DMS114 treated with DMSO at 0.1 percent for 48 hours (cell line): ENCODE measurements around the gene OR8B12.
A peak's percentile ranks its signal among the peaks of the same experiment; 100 is the strongest.

Source experiments
- DNase-seq: peaks from one replicate; lab custom pipeline; 2025; ENCODE audit not compliant: unreplicated experiment; lab: John Stamatoyannopoulos, UW

OR8B12 gene, protein sequence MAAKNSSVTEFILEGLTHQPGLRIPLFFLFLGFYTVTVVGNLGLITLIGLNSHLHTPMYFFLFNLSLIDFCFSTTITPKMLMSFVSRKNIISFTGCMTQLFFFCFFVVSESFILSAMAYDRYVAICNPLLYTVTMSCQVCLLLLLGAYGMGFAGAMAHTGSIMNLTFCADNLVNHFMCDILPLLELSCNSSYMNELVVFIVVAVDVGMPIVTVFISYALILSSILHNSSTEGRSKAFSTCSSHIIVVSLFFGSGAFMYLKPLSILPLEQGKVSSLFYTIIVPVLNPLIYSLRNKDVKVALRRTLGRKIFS

DNA sequence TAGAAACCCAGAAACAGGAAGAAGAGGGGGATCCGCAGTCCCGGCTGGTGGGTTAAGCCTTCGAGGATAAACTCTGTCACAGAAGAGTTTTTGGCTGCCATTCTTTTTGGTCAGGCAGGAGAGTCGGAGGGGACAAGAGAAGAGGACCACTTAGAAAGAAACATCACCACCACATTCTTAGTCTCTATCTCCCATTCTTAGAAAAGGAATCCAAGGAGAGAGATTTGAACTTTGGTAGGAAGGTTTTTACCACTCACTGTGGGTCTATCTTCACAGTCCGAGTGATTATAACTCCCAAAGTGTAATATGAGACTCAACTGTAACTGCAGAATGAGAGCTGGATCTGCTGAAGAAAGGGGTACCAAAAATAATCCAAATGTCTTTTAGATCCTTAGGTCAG lies at the start of gene OR8B12:
Gene OR8B12 (minus strand): TSS at position 101 of the 400 bp plus-strand sequence. CDS start 0 bp downstream, at position 101.
- no peak for DNase-seq

DNA sequence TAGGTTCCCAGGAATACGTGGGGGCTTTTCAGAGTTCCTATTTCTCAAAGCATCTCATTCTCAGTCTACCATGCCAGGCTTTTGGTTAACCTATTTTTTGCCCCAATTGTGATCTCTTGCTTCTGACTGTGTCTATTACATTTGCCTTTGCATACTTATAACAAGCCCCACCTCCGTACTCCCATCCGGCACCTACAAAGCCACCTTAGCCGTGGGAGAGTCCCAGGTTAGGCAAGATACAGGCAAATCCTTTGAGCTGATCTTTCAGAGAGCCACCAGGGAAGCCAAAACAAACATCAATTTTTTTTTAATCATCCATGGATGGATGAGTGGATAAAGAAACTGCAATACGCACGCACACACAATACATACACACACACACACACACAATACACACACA lies 49.2 kb upstream of the OR8B12 start:
- DNase-seq, result no peak

DNA sequence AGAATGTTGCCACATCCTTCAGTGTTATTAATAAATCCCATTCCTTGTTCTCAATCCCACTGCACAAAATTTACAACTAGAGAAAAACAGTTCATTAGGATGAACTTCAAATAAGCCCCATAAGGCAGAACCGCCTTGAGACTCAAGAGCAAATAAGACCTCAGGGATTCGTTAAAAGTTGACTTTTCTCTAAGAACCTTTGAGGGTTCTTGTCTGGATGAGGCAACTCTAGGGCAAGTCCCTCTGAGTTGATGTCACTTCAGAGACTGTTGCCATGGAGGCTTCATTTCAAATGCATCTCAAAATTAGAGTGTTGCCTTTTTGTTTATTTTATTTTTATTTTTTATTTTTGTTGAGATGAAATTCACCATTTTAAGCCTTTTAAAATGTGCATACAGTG lies 48.0 kb upstream of the OR8B12 start:
- DNase-seq, result no peak

DNA sequence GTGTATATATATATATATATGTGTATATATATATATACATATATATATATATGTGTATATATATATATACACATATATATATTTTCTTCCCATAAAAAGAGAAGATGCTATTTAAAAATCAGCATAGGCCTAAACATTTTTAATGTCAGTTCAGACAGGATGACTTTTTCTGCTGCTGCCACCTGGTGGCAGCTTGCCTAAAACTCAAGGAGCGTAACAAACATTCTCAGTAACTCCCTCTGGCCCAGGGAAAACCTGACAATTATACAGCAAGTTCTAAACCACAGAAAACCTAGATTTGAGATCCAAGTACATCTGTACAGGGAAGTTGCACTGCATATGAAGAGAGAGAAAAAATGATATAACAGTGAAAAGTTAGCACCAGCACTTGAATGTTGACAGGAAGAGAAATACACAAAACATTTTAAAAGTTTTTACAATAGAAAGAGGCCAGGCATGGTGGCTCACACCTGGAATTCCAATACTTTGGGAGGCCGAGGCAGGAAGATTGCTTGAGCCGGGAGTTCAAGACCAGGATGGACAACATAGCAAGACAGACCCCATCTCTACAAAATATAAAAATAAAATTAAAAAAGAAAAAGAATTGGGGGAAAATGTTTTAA lies 42.9 kb upstream of the OR8B12 start:
- DNase-seq, result peak; percentile 24

DNA sequence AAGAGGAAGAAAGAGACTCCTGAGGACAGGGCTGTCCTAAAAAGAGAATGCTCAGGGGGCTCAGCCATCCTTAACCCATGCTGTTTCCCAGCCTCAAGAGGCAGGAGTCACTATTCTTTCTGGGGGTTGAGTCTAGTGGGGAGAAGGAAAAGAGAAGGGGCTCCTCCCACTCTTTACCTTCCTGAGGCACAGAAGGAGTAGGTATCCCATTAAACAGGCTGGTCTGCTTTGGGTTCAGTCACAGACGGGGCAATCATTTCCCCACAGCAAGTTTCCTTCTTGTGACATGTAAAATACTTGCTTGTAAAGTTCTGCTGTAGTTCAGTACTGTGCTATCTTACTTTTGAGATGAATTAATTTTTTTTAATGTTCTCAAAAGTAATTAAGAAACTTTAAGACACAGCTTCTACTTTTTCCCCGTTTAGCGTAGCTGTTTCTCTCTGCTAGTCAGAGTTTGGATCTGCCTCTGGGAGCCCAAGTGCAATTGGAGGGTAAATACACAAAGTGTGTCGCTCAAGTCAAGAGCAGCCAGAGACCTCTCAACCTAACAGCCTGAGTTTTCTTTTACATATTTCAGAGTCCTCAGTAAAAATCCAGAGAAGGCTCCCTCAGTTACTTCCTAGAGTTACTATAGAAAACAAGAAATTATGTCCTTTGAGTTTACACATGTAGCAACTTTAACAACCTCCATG lies 41.4 kb upstream of the OR8B12 start:
- no peak for DNase-seq

DNA sequence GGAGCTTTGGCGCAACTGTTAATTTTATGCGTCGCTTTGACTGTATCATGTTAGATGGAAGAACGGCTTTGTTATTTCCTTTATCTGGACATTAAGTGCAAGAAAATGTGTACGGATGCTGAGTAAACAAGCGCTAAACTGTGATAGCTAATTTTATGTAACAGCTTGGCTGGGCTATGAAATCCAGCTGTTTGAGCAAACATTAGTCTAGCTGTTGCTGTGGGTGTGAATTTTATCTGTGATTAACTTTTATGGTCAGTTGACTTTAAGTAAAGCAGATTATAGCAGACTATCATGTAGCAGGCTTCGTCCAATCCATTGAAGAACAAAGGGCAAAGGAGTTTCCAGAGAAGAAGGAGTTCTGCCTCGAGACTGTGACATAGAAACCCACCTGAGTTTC lies 40.3 kb upstream of the OR8B12 start:
- DNase-seq, result no peak

DNA sequence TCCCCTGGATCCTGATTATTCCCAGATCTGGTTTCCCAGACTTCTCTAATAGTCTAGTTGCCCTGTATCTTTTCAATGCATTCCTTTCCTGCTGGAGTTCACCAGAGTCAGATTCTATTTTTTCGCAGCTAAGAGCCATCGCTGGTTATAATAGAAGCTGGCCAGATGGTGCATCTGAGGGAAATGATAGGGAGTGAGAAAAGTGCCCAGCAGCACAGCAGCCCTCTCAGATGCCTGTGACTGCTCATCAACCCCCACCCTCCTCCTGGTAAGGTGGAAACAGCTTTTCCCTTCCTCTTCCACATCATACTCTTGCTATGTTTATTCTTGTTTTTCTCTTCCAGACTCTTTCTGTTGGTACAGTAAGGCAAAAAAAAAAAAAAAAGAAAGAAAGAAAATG lies 39.1 kb upstream of the OR8B12 start:
- DNase-seq, result no peak

DNA sequence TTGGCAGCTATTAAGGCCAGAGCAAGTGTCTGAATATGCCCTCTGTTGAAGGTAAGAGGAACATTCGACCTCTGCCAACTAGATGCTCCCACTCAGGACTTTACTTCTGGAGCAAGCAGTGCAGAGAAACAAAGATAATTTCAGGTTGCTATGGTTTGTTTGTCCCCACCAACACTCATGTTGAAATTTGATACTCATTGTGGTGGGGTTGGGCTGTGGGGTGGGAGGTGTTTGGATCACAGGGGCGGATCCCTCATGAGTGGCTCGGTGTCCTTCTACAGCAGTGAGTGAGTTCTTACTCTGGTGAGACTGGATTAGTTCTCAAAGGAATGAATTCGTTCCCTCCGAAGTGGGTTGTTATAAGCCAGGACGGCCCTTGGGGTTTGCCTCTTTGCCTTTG lies 38.4 kb upstream of the OR8B12 start:
- DNase-seq, result no peak

DNA sequence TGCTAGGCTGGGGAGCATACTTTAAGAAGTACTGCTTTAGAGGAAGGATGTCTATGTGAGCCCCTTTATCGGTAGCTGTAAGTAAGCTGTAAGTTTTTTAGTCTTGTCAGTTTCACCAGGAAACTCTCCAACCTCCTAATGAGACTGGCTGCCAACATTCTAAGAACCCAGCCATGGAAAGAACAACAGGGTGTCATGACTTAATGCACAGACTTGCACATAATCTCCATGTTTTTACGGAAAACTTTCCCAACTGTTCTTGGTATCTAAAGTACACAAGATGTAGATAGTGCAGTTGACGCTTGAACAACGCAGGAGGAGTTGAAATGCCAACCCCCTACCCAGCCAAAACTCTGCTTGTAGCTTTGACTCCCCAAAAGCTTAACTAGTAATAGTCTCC lies 35.3 kb upstream of the OR8B12 start:
- no peak for DNase-seq

DNA sequence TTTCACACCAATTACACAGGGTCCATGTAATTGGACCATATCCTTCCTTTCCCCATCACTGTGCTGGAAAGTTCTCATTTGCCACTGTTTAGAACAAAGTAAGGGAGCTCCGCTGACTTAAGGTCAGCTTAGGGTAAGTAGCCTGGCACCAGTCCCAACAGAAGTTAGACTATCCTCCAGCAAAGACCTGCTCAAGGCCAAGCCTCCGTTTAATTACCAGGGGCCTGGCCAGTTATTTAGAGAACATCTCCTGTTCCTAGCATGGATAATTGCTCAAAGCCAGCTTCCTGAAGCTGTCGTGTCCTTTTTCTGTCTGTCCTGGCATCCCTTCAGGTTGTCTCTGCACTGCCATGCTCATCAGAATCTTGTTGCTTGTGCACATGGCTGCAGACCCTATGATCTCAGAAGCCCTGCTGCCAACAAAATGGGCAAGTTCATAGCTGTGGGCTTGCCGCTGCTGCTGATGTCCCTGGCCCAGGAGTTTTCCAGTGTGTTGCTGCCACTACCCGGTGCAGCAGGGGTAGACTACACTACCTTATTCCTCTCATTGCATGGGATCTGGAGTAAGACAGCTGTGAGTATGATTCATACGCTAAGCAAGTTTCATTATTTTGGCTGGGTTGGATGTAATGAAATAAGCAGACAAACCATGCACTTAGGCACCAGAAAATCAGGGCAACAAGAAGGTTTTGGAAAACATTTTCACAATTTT lies 34.4 kb upstream of the OR8B12 start:
- no peak for DNase-seq

DNA sequence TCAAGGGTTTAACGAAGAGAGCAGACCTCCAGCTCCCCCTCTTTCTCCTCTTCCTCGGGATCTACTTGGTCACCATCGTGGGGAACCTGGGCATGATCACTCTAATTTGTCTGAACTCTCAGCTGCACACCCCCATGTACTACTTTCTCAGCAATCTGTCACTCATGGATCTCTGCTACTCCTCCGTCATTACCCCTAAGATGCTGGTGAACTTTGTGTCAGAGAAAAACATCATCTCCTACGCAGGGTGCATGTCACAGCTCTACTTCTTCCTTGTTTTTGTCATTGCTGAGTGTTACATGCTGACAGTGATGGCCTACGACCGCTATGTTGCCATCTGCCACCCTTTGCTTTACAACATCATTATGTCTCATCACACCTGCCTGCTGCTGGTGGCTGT lies 26.7 kb upstream of the OR8B12 start:
- DNase-seq, result no peak

DNA sequence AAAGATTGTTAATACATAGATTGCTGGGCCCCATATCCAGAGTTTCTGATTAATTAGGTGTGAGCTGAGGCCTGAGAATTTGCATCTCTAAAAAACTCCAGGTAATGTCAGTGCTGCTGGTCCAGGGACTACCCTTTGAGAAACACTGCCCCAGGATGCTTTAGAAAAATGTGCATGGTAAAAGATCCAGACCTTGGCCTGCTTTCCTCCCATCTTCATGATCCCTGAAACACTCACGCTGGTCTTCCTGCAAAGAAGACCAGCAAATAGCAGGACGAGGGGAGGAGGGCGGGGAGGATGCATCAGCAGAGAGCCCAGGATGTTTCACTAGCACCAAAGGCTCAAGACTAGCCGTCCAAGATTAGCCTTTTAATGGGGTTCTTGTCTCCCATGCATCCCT lies 26.2 kb upstream of the OR8B12 start, which contains the start of gene OR8A1:
Gene OR8A1 (plus strand): TSS at position 301 of the 400 bp plus-strand sequence. CDS start 123 bp downstream, outside the sequence.
- no peak for DNase-seq

DNA sequence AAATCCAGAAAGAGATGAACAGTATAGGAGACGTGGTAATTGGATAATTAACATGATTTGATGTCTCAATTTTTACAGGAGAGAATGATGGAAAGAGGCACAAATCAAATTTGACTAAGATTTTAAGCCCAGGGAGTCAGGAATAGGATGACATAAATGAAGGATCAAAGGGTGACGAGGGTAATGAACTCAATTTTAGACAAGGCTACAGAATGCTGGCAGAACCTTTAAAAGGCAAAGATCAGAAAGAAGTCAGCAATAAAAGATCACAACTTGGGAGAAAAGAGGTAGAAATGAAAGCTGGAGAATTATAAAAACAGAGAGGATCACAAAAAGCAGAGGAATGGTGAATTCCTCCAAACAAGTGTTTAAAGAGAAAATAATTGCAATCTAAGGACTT lies 13.4 kb upstream of the OR8B12 start:
- no peak for DNase-seq

DNA sequence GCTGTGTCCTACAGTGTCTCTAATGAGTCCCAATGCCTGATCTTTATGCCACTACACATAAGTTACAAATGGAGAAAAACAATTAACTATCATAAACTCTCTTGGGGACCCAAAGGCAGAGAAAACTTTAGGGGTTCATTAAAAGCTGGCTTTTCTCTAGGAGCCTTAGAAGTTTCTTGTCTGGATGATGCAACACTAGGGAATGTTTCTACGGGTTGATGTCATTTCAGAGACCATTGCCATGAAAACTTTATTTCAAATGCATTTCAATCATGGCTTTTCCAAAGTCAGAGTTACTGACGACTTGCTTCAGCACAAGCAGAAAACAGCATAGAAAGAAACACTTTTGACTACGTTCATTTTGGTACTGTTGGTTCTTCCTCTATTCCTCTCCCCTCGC lies 8.5 kb upstream of the OR8B12 start:
- DNase-seq, result no peak

DNA sequence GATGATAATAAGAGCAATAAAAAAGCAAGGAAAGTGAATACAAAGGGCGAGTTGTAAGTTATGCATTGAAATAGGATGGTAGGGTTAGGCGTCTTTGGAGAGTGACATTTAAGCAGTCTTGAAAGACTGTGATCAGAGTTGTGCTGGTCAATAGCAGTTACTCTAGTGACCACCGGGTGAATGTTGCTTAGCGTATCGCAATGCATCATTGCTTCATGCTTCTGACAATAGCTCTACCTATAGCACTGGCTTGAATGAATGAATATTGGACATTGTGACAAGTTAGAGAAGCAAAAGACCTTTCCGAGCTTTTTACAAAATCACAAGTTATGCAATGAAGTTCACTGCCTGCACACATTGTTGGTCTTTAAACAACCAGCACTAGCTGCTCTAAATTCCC lies 7.7 kb upstream of the OR8B12 start:
- DNase-seq, result no peak

DNA sequence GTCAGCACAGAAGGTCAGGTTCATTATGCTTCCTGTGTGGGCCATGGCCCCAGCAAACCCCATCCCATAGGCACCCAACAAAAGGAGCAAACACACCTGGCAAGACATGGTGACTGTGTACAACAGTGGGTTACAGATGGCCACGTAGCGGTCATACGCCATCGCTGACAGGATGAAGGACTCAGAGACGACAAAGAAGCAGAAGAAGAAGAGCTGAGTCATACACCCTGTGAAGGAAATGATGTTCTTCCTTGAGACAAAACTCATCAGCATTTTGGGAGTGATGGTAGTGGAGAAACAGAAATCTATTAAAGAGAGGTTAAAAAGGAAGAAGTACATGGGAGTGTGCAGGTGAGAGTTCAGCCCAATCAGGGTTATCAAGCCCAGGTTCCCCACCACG lies 309 bp downstream of the OR8B12 start:
- DNase-seq, result no peak

DNA sequence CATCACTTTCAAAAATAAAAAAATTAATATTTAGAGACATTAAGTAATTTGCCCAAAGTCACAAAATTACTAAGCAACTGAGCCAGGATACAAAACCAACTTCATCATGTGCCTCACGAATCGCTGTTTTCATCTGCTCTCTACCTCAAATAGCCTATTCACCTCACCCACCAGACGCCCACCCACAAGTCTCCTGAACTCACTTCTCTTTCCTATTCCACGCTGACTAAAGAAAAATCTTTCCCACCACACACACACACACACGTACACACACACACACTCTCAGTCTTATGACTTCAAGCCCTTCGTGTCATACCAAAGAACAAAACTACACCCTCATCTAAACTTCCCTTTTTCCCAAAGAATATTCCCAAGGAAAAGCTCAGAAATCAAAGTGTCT lies 2.2 kb downstream of the OR8B12 start:
- no peak for DNase-seq

DNA sequence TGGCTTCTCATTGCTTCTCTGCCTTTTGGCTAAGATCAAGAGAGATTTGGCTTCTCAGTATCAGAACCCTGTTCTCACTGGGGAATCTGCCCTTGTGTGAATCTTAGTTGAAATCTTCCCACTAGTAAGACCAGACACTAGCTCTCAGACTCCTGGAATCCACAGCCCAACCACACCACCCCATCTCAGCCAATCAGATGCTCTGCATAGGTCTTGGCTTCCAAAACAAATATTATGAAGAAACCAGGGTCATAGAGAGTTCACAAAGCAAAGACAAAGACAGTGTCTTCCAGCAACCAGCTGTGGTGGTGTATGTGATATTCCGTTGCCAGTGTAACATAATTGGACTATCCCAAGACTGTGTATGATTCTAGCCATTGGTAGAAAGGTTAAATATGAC lies 5.4 kb downstream of the OR8B12 start:
- DNase-seq, result no peak

DNA sequence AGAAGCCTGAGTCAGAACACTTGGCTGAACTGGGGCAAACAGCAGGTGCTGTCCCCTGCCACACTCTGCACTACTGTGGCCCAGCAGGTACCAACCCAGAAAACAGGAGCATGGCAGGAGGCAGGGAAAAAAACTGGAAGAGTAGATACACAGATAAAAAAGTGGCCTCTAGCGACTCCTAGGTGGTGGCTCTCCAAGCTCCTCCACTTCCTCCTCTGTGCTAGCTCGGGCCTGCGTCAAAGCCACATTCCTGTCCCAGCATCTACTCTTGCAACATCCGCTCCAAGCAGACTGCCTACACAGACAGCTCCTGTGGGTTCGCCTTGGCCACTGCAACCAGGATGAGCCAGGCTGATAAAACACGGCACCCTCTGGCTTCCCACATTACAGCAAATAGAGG lies 6.9 kb downstream of the OR8B12 start:
- DNase-seq, result no peak

DNA sequence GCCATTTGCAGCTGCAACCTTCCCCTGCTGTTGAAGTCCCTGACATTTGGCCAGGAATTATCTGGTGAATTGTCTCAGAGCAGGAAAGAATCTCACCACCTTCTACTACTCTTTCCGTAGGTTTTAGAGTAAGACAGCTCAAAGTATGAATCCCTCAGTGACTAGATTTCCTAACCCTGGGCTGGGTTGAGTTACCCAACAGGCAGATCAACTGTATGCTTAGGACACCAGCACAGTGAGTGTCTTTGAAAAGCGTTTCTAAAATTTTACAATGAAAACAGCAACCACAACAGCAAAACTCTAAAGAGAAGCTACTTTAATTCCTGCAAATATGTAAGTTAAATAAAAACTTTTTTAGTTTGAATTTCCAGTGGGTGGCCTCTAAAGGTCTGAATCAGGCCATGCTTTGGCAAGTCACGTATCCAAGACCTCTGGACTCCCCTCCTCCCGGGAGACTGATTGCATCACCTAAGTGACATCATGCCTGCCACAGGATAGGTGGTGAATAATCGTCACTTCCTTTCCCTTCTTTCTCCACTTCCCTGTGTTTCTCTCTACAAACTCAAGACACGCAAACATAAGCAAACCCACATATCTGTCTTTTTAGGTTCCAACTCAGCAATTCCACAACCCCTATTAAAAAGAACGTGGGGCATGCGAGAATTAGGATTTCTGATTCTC lies 7.8 kb downstream of the OR8B12 start:
- no peak for DNase-seq

DNA sequence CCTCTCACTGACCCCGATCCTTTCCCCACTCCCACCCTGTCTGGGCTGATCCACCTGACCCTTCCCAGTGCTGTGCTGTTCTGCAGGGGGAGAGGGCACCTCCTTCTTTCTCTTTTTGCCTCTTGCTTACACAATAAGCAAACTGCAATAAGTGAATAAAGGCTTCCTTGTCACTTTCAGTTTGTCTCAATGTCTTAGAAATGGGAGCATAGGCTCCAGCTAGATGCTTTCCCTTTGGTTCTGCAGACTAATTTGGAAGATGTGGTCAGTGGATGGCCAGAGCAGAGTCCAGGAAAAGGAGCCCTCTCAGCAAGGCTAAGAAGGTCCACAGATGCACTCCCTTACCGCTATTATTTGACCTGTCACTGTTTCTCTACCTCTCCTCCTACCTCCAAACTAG lies 9.4 kb downstream of the OR8B12 start:
- no peak for DNase-seq
